Caco-2 (cell line): Measurements from ENCODE around the gene EPB41. TPM values are rescaled to one million over a fixed set of nuclear protein-coding genes. Genes with fewer than 3 reads are reported as not detected.

Experiments
- BruUV-seq: library from RNA; stranded (reverse); fragments of 400-500 nt; replicated peaks from 2 replicates; lab custom pipeline; 2021; lab: Mats Ljungman, UMichigan
- CTCF ChIA-PET: fragments of 300-600 bp; sonication (Branson Sonifier 250); formaldehyde crosslinking; loops from one replicate; lab custom pipeline; 2022; ENCODE audit warnings: antibody characterized with exemption; lab: Charles Lee
- POLR2A ChIA-PET: fragments of 300-600 bp; sonication (Branson Sonifier 250); formaldehyde crosslinking; loops from one replicate; lab custom pipeline; 2022; ENCODE audit warnings: antibody characterized with exemption; lab: Charles Lee
- DNase-seq, 2 experiments: peaks; one replicate each; pipeline versions ENCODE4 v3.0.0 to v3.0.0-alpha.2; 2020 to 2022
- H3K27me3 ChIP-seq: replicated peaks from 2 replicates; pipeline ENCODE4 v1.6.0; 2011; ENCODE audit warnings: low read length; ENCODE audit not compliant: control insufficient read depth, insufficient read depth
- H3K36me3 ChIP-seq: 2 replicates; pipeline ENCODE4 v1.5.1; 2011; ENCODE audit warnings: low read length; ENCODE audit not compliant: control insufficient read depth, insufficient read depth
- H3K4me1 ChIP-seq: fragments of 250-450 bp; sonication (Bioruptor Pico); 2 replicates; pipeline ENCODE4 v1.5.1; 2020; ENCODE audit warnings: mild to moderate bottlenecking
- H3K4me3 ChIP-seq: 2 replicates; pipeline ENCODE4 v1.5.1; 2011; ENCODE audit warnings: low read depth, mild to moderate bottlenecking, control low read depth, low read length
- H3K9me3 ChIP-seq: fragments of 250-450 bp; sonication (Bioruptor Pico); 2 replicates; pipeline ENCODE4 v1.5.1; 2020; ENCODE audit warnings: mild to moderate bottlenecking, moderate library complexity
- H3K27ac Mint-ChIP-seq: one replicate; pipeline ENCODE4 v1.8.0; 2022; ENCODE audit warnings: mixed read lengths; ENCODE audit not compliant: unreplicated experiment
- H3K27me3 Mint-ChIP-seq: one replicate; pipeline ENCODE4 v1.8.0; 2022; ENCODE audit warnings: mixed read lengths; ENCODE audit not compliant: insufficient read depth, unreplicated experiment
- H3K36me3 Mint-ChIP-seq: one replicate; pipeline ENCODE4 v1.8.0; 2022; ENCODE audit warnings: mild to moderate bottlenecking, mixed read lengths; ENCODE audit not compliant: insufficient read depth, unreplicated experiment
- H3K4me1 Mint-ChIP-seq: one replicate; pipeline ENCODE4 v1.8.0; 2022; ENCODE audit warnings: low read depth, mixed read lengths; ENCODE audit not compliant: unreplicated experiment
- H3K4me3 Mint-ChIP-seq: one replicate; pipeline ENCODE4 v1.8.0; 2022; ENCODE audit warnings: mild to moderate bottlenecking, moderate library complexity, mixed read lengths; ENCODE audit not compliant: unreplicated experiment
- H3K9me3 Mint-ChIP-seq: one replicate; pipeline ENCODE4 v1.8.0; 2022; ENCODE audit warnings: mixed read lengths; ENCODE audit not compliant: unreplicated experiment
- CTCF ChIP-seq, 2 experiments: fragments of 200-600 bp in 1 of 2; IDR thresholded peaks; 1 replicate in 1 of 2; 2 replicates in 1 of 2; pipeline versions ENCODE4 v1.5.1 to v1.8.0; 2011 to 2022; ENCODE audit warnings: antibody characterized with exemption in 1 of 2, control low read depth in 1 of 2, inconsistent platforms in 1 of 2, low read depth in 1 of 2, low read length in 1 of 2, mild to moderate bottlenecking in 1 of 2, moderate library complexity in 1 of 2; ENCODE audit not compliant: insufficient read depth in 1 of 2, severe bottlenecking in 1 of 2, unreplicated experiment in 1 of 2
- intact Hi-C: fragments of 100-400 bp; cut with micrococcal nuclease; formaldehyde crosslinking; loops from one replicate; pipeline ENCODE4 v1.10.0; 2022; ENCODE audit not compliant: unreplicated experiment
- total RNA-seq: library from RNA; stranded (reverse); gene quantifications from 2 replicates; pipeline ENCODE4 v1.2.3, GENCODE V29; 2022

Gene EPB41
- total RNA-seq, 1 experiment from 2014 or later: 29.5 TPM

GRCh38 chr1:29166291-29166878, 252.0 kb downstream of the EPB41 start:
- BruUV-seq: no TSS peak
- H3K4me1 ChIP-seq: peaks cover 12% of the 10 kb centered on the region; the same call in 1 of the 2 replicates
- CTCF ChIA-PET: interaction anchor here (1.5 to 1.6 kb wide), 2 partner anchors 9 to 31 kb away, joined by 3 to 5 read pairs; no protein-coding TSS in a partner anchor
- no peaks in the 10 kb centered on the region for H3K36me3 ChIP-seq
- Mint-ChIP-seq H3K4me1 (no peaks in the 10 kb centered on the region), H3K27ac (no peak overlapping the region), H3K4me3 (no peak overlapping the region), H3K27me3 (no peaks in the 10 kb centered on the region), H3K36me3 (peaks cover 50% of the 10 kb centered on the region), H3K9me3 (no peaks in the 10 kb centered on the region)
- POLR2A ChIA-PET: interaction anchor here (0.6 to 1.1 kb wide), 2 partner anchors 9 to 1875 kb away, joined by 3 to 7 read pairs; no protein-coding TSS in a partner anchor
- peak in 1 of 2 experiments; percentile 36 for DNase-seq
- intact Hi-C loops: no loop called here
- H3K9me3 ChIP-seq: no peaks in the 10 kb centered on the region
- H3K4me3 ChIP-seq: no peak overlapping the region
- no peak for TF ChIP-seq CTCF (IDR thresholded peaks at IDR 0.05; ENCODE audit: insufficient read depth in 1 of 2, low read depth in 1 of 2, low read length in 1 of 2, severe bottlenecking in 1 of 2, unreplicated experiment in 1 of 2)
- H3K27me3 ChIP-seq: no peaks in the 10 kb centered on the region

GRCh38 chr1:29167904-29168303, 253.5 kb downstream of the EPB41 start:
- Mint-ChIP-seq H3K27me3 (no peaks in the 10 kb centered on the region), H3K36me3 (peaks cover 50% of the 10 kb centered on the region), H3K27ac (no peak overlapping the region), H3K4me1 (no peaks in the 10 kb centered on the region), H3K9me3 (no peaks in the 10 kb centered on the region), H3K4me3 (no peak overlapping the region)
- ChIA-PET POLR2A (interaction anchor here (0.6 kb wide), 1 partner anchor 13 kb away, joined by 5 read pairs; no protein-coding TSS in a partner anchor), CTCF (interaction anchor here (1.5 kb wide), 1 partner anchor 11 kb away, joined by 3 read pairs; no protein-coding TSS in a partner anchor)
- DNase-seq: no peak
- no peaks in the 10 kb centered on the region for H3K9me3 ChIP-seq
- no peak overlapping the region for H3K4me3 ChIP-seq
- H3K4me1 ChIP-seq: peaks cover 12% of the 10 kb centered on the region; the same call in 1 of the 2 replicates
- BruUV-seq: no TSS peak
- no peaks in the 10 kb centered on the region for H3K27me3 ChIP-seq
- H3K36me3 ChIP-seq: no peaks in the 10 kb centered on the region
- TF ChIP-seq CTCF (IDR thresholded peaks at IDR 0.05; ENCODE audit: insufficient read depth in 1 of 2, low read depth in 1 of 2, low read length in 1 of 2, severe bottlenecking in 1 of 2, unreplicated experiment in 1 of 2): no peak
- intact Hi-C loops: no loop called here

Other genes starting within 250 kb of the EPB41 start
- gene GMEB1, start 245.8 kb upstream of the EPB41 start, total RNA-seq: 4.3 and 5.2 TPM in 2 replicates
- 45.8 and 51.5 TPM in 2 replicates for gene YTHDF2, start 177.6 kb upstream of the EPB41 start, total RNA-seq
- 0.07 and 0.12 TPM in 2 replicates for gene OPRD1, start 102.4 kb upstream of the EPB41 start, total RNA-seq
- gene TMEM200B, start 209.3 kb downstream of the EPB41 start, total RNA-seq: 3.3 TPM in 2 replicates